NAMALWA (cell line): Measurements from ENCODE around the gene CCDC148.
A peak's percentile ranks its signal among the peaks of the same experiment; 100 is the strongest.
"Not testable (repeated sequence)": the region's sequence is repeated elsewhere in the genome, so short reads cannot be mapped to it uniquely, and the experiment has no call there.

Experiments used
- DNase-seq: peaks from one replicate; pipeline ENCODE4 v3.0.0-alpha.2; 2015; ENCODE audit warnings: low spot score

The CCDC148 gene

GRCh38 chr2:158481116-158481515, 24.6 kb upstream of the CCDC148 start:
- no peak for DNase-seq

DNA sequence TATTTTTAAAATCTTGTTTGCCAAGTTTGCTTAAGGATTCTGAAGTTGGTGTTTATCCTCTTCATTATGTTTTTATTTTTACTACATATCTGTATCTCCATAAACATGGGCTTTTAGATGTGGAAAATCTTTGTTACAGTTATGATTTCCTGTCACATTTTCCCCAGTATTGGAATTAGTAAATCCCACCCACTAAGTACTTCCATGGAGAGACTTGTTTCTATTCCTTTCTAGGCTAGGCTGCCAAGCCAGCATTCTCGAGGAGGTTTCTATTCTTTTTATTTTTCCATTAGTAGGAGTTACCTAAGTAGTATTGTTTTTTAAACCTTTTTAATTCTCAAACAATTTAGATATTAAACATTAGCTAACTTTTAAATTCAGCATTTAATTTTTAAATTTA, 22.3 kb upstream of the CCDC148 start:
- DNase-seq = no peak

DNA sequence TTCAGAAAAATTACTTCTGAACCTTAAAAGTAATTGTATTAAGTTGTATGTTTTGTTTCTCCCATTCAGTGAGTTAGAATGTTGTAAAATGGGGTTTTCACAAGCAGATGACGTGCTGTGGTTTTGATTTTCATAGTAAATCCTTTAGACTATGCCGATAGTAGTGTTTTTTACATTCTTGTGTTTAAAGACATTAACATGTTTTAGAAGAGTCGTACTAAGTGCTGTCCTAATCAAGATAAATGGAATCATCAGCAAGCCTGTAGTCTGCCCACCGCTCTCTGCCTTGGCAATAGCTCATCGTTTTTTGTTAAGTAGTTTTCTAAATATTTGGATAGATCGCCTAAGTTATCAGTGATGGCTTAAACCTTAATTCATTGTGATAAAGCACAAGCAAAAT, 21.7 kb upstream of the CCDC148 start:
- no peak for DNase-seq

- no peak for DNase-seq
Measured at GRCh38 chr2:158477202-158477601, 20.6 kb upstream of the CCDC148 start.

GRCh38 chr2:158474526-158475011, 18.0 kb upstream of the CCDC148 start:
- not testable (repeated sequence) for DNase-seq

GRCh38 chr2:158473719-158474392, 17.3 kb upstream of the CCDC148 start:
- DNase-seq = peak; percentile 19

GRCh38 chr2:158473300-158473699, 16.7 kb upstream of the CCDC148 start:
- DNase-seq = not testable (repeated sequence)

GRCh38 chr2:158472829-158473228, 16.3 kb upstream of the CCDC148 start:
- not testable (repeated sequence) for DNase-seq

DNA sequence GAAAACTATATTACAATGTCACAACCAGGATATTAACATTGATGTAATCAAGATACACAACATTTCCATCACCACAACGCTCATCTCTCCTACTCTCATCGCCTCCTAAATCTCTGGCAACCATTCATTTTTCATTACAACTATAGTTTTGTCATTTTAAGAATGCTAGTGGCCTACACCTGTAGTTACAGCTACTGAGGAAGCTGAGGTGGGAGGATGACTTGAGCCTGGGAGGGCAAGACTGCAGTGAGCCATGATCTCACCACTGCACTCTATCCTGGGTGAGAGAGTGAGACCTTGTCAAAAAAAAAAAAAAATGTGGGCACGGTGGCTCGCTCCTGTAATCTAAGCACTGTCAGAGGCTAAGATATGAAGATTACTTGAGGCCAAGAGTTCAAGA, 10.7 kb upstream of the CCDC148 start:
- no peak for DNase-seq

GRCh38 chr2:158464426-158465281, 8.1 kb upstream of the CCDC148 start:
- DNase-seq = peak; percentile 56

DNA sequence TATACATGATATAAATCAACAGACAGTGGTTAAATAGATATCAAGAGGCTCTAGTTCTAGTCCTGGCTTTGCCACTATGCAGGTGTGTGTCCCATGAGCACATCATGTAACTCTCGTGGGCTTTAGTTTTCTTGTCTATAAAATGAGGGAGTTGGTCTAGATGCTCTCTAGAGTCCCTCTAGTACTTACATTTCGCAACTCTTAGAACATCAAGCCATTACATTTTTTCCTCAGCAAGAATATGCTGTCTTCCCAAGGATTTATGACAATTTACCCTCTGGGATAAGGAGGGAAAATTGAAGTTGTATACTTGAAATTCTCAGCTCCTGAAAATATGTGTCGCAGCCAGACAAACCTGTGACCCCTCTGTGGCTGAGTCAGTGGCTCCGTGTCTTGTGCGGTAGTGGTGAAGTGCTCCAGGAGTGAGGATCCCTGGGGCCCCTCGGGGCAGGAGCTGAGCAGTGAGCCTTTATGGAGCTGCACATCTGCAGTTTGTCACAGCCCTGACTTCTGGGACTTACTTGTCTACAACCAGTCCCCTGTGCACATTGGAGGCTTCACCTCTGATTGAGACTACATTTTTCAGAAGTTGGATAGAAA, 7.0 kb upstream of the CCDC148 start:
- no peak for DNase-seq

DNA sequence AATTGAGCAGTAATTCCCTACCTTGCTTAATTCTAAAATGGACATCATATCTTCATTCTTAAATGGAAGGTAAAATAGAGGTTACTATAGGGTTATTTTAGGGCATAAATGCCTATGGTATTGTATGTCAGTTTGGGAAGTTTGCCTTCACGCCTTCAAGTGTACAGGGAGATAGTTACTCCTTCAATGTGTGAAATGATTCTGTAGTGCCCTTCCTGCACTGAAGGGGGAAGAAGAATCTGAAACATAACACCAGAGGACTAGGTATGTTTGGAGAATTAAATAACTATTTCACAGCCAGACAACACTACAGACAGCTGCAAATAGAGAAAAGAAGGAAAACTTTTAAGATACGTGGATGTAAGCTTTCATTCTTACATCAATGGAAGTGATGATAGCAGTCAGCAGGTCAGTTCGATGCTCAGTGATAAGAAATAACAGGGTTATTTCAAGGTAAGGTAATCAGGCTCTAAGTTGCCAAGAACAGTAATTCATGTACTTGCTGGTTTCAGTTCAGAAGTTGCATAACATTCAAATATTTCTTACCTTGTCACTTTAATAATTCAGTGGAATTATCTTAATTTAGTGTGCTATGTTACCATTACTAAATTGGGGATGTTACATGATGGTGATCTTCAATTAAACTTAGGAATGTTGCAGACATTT, 4.2 kb upstream of the CCDC148 start:
- DNase-seq = peak; percentile 34

- DNase-seq = no peak
Measured at GRCh38 chr2:158459161-158460003, 2.8 kb upstream of the CCDC148 start.

- no peak for DNase-seq
Measured at GRCh38 chr2:158458617-158458920, 2.0 kb upstream of the CCDC148 start.

- DNase-seq = peak; percentile 70
Measured at GRCh38 chr2:158457826-158458616, 1.5 kb upstream of the CCDC148 start.

DNA sequence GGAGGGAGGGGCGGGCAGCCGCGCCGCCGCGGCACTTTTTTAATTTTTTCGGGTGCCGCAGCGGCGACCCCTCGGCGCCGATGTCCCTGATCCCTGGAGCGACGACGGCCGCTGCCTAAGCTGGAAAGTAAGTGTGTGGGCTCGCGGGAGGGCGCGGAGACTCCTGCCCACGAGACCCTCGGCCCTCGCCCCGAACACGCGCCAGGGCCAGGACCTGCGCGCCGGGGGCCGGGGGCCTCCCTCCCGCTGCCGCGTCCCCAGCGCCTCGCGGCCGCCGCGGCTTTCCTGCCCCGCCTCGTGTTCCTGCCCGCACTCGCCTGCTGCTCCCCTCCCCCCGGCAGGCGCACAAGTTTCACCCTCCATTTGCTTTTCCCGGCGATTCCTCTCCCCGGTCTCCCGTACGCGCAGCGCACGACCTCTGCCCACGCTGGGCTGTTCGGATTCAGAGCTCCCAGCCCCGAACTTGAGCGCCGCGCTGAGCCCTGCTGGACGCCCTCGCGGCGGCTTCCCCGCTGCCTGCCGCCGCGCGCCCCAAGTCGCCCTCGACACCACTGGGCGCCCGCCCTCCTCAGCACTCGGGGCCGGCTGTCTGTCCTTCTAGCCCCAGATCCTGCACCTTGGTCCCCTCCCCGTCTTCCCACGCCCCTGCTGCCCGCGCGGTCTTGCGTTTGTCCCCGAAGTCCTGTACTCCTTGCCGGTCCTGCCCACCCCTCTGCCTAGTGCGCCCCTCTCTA, 706 bp upstream of the CCDC148 start:
- peak; percentile 75 for DNase-seq

DNA sequence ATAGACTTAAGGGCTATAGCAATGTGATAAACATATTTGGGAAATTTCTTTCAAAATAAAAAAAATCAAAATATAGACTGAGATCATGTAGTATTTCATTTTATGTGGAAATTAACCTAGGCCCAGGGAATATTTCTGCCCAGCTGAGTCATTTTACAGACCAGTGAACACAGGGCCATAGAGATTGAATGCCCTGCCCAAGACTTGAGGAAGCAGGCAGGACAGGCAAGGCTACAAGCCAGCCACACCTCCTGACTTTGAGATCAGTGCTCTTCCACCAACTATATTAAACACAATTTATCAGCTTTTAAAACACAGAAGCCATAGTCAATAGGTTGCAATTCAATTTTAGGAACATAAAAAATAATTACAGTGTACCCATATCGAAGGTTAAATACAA, 12.9 kb downstream of the CCDC148 start:
- DNase-seq = no peak

DNA sequence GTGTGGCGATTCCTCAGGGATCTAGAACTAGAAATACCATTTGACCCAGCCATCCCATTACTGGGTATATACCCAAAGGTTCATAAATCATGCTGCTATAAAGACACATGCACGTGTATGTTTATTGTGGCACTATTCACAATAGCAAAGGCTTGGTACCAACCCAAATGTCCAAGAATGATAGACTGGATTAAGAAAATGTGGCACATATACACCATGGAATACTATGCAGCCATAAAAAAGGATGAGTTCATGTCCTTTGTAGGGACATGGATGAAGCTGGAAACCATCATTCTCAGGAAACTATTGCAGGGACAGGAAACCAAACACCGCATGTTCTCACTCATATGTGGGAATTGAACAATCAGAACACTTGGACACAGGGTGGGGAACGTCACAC, 17.5 kb downstream of the CCDC148 start:
- not testable (repeated sequence) for DNase-seq

DNA sequence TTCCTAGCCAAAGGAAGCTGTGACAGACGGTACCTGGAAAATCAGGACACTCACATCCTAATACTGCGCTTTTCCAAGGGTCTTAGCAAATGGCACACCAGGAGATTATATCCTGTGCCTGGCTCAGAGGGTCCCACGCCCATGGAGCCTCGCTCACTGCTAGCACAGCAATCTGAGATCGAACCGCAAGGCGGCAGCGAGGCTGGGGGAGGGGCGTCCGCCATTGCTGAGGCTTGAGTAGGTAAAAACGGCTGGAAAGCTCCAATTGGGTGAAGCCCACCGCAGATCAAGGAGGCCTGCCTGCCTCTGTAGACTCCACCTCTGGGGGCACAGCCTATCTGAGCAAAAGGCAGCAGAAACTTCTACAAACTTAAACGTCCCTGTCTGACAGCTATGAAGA, 22.8 kb downstream of the CCDC148 start:
- not testable (repeated sequence) for DNase-seq

DNA sequence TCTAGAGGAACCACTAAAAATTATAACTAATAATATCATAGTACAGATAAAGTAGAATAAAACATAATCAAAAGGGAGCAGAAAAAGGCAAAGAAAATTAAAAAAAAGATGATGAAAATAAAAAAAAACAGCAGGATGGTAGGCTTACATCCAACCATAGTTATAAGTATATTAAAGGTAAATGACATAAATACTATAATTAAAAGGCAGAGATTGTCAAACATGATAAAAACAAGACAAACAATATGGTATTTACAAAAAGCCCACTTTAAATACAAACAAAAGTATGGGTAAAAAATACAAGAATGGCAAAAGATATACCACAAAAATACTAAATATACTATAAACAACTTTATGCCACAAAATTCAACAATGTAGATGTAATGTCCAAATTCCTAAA, 24.4 kb downstream of the CCDC148 start:
- DNase-seq = no peak
